ENCODE results near the gene GPN1.

GPN1 gene

GRCh38 chr2:27685577-27685976 is 56.7 kb downstream of the GPN1 start:
- Histone ChIP-seq H3K4me3 (ENCODE audit: low read depth, low read length) (no peak overlapping the region), H3K27ac (no peak overlapping the region), H3K36me3 (replicated peaks) (peaks cover 35% of the 10 kb centered on the region), H3K27me3 (replicated peaks) (no peaks in the 10 kb centered on the region)
- TF ChIP-seq CTCF (IDR thresholded peaks at IDR 0.05; ENCODE audit: low read depth, low read length, missing control alignments), result no peak
- in situ Hi-C loops (cut with HindIII; ENCODE audit: low pct_ligation_motif_present, low sequenced_read_pairs), result no loop called here
- no peak for DNase-seq

- Histone ChIP-seq H3K27me3 (replicated peaks) (no peaks in the 10 kb centered on the region), H3K4me3 (ENCODE audit: low read depth, low read length) (no peak overlapping the region), H3K27ac (no peak overlapping the region), H3K36me3 (replicated peaks) (peaks cover 35% of the 10 kb centered on the region)
- DNase-seq, result no peak
- in situ Hi-C loops (cut with HindIII; ENCODE audit: low pct_ligation_motif_present, low sequenced_read_pairs), result no loop called here
- TF ChIP-seq CTCF (IDR thresholded peaks at IDR 0.05; ENCODE audit: low read depth, low read length, missing control alignments), result no peak
Measured at GRCh38 chr2:27687232-27687631, 58.4 kb downstream of the GPN1 start.

DNA sequence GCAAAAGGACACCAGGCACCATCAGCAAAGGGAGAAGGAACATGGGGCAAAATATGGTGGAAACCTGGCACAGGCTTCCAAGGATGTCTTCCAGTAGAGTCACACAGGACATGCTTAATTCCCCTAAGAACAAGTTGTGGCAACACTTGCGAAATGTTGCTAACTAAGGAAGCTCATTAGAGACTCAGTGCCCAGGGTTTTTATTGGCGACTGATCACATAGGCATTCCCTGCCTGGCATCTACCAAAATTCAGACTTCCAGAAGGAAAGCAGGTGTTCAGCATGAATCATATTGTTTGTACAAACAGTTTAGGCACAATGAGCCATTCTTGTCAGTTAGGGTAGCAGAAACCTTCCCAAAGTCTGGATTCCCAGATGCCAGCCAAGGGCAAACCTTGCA is 60.6 kb downstream of the GPN1 start:
- TF ChIP-seq CTCF (IDR thresholded peaks at IDR 0.05; ENCODE audit: low read depth, low read length, missing control alignments), result no peak

DNA sequence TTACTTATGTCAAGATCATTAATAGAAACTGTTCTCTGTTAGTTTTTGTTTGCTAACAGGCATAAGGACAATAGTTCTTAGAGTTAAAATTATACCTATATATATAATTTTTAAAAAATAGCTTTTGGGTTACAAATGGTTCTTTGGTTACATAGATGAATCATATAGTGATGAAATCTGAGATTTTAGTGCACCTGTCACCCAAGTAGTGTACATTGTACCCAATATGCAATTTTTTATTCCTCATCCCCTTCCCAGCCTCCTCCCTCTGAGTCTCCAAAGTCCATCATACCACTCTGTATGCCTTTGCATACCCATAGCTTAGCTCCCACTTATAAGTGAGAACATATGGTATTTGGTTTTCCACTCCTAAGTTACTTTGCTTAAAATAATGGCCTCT is 61.2 kb downstream of the GPN1 start:
- H3K4me3 ChIP-seq (ENCODE audit: low read depth, low read length), result no peak overlapping the region
- no peak overlapping the region for H3K27ac ChIP-seq
- no peak for DNase-seq
- peaks cover 25% of the 10 kb centered on the region for H3K36me3 ChIP-seq (replicated peaks)
- H3K27me3 ChIP-seq (replicated peaks), result no peaks in the 10 kb centered on the region
- in situ Hi-C loops (cut with HindIII; ENCODE audit: low pct_ligation_motif_present, low sequenced_read_pairs), result no loop called here
- TF ChIP-seq CTCF (IDR thresholded peaks at IDR 0.05; ENCODE audit: low read depth, low read length, missing control alignments), result no peak

More for the DNA sequence above, 60.6 kb downstream of the GPN1 start:
- DNase-seq, result no peak
- Histone ChIP-seq H3K27me3 (replicated peaks) (no peaks in the 10 kb centered on the region), H3K27ac (no peak overlapping the region), H3K4me3 (ENCODE audit: low read depth, low read length) (no peak overlapping the region), H3K36me3 (replicated peaks) (peaks cover 26% of the 10 kb centered on the region)
- in situ Hi-C loops (cut with HindIII; ENCODE audit: low pct_ligation_motif_present, low sequenced_read_pairs), result no loop called here

DNA sequence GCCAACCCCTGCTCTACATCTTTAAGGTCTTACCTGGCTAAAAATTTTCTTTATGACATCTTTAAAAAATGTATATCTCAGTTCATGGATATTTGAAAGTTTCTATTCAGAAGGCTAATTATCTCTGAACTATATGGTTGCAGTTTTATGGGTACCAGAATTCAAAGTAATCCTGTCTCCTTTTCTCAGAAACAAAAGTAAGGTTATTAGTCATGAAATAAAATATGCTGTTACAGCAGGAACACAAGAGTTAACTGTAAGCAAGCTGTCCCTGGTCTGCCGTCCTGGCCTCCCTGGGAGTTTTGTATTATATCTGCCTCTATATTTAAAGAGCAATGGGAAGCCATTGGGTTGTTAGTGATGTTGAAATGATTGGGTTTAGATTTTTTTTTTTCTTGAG is 68.8 kb downstream of the GPN1 start:
- Histone ChIP-seq H3K36me3 (replicated peaks) (peaks cover 4% of the 10 kb centered on the region), H3K4me3 (ENCODE audit: low read depth, low read length) (no peak overlapping the region), H3K27me3 (replicated peaks) (no peaks in the 10 kb centered on the region), H3K27ac (no peak overlapping the region)
- no peak for DNase-seq
- in situ Hi-C loops (cut with HindIII; ENCODE audit: low pct_ligation_motif_present, low sequenced_read_pairs), result no loop called here
- no peak for TF ChIP-seq CTCF (IDR thresholded peaks at IDR 0.05; ENCODE audit: low read depth, low read length, missing control alignments)
